HG02943 (cell line): Measurements from ENCODE around the gene CREB3L1.

Source experiments
- ATAC-seq: cut with Tn5 transposase; IDR thresholded peaks from one replicate; pipeline ENCODE4 v1.9.1; 2021; ENCODE audit warnings: mild to moderate bottlenecking, low read depth, moderate library complexity; ENCODE audit not compliant: unreplicated experiment

Gene CREB3L1

DNA sequence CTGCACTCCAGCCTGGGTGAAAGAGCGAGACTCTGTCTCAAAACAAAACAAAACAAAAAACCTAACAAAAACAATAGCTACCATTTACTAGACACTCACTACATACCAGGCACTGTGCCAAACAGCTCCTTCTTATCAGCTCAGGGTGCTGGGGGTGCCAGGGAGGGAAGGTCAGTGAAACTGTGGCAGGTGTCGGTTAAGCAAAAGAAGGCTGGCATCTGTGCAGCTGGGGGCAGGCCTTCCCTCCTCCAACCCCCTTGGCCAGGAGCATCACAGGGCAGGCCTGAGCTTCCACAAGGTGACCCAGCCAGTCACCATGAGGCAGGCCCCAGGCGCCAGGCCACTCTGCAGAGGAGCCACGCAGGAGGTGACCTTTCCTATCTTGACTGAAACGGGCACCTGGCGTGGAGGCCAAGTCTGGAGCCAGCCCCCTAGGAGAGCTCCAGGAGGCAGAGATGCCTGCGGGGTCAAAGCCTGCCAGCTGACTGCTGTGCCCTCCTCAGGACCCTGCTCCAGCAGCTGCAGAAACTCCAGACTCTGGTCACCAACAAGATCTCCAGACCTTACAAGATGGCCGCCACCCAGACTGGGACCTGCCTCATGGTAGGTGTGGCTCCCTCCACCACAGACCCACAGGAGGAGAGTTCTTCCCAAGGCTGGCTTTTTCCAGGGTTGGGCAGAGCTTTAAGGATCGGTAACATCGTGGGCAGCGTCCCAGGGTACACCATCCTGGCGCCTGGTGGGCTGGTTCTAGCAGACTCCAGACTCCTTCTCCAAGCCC, 38.5 kb downstream of the CREB3L1 start:
- ATAC-seq: no peak

DNA sequence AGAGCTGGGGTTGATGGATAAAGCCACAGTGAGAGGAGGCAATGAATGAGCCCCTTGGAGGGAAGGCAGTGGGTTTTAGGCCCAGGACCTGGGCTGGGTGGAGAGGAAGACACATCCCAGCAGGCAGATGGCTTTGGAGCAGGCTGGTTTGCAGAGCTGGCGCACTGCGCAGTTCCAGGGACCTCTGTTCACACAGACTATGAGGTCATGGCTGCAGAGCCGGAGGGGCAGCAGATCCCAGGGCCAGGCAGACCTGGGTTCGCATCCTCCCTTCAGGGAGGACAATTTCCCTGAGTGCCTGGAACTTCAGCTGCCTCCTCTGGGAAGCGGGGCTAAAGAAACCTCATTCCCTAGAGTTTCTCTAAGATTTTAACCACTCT, 41.6 kb downstream of the CREB3L1 start:
- ATAC-seq: no peak

GRCh38 chr11:46321757-46322156, 44.3 kb downstream of the CREB3L1 start:
- ATAC-seq: no peak

- no peak for ATAC-seq
Observed at GRCh38 chr11:46322759-46323158, 45.3 kb downstream of the CREB3L1 start.

DNA sequence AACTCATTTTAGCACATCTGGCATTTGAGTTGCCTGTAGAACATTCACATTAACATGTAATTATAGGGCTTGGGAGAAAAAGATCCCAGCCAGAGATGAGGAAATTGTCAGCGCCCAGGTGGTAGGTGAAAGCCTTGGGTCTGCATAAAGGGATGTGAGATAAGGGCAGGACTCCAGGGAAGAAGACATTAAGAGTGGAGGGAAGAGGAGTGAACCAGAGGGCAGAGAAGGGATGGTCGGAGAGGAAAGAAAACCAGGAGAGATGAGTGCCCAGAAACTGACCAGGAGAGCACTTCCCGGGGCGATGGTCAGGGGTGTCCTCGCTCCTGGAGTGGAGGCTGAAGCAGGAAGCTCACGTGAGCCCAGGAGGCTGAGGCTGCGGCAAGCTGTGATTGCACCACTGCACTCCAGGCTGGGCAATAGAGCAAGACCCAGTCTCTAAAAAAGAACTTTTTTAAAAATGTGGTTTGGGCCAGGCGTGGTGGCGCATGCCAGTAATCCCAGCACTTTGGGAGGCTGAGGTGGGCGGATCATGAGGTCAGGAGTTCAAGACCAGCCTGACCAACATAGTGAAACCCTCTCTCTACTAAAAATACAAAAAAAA, 49.5 kb downstream of the CREB3L1 start:
- no peak for ATAC-seq

- ATAC-seq: no peak
Observed at GRCh38 chr11:46327829-46328228, 50.4 kb downstream of the CREB3L1 start.

- ATAC-seq: no peak
Observed at GRCh38 chr11:46330154-46330553, 52.7 kb downstream of the CREB3L1 start.

- no peak for ATAC-seq
Observed at GRCh38 chr11:46330563-46331281, 53.3 kb downstream of the CREB3L1 start.

GRCh38 chr11:46331282-46331984, 54.0 kb downstream of the CREB3L1 start:
- ATAC-seq: no peak

GRCh38 chr11:46332093-46332567, 54.7 kb downstream of the CREB3L1 start:
- no peak for ATAC-seq

GRCh38 chr11:46332568-46333393, 55.3 kb downstream of the CREB3L1 start:
- no peak for ATAC-seq

DNA sequence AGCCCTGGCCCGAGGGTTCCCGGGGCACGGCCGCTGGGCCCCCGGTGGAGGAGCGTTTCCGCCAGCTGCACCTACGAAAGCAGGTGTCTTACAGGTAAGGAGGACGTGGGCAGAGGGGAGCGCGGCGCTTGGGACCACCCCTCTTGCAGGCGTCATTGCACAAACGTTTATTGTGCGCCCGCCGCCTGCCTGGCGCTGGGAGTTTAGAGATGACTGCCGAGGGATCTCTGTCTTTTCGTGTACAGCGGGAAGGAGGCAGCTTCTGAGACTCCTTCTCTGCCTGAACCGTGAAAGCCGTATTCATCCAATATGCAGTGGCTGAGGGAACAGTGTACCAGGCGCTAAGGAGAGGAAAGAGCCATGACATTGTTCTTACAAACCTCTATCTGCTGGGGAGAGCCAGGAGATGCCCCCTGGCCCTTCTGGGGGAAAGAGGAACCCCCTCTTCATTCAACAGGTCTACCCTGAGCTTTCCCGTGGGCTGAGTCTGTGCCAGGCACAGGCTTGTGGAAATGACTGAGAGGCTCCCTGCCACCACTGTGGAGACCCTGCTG, 56.0 kb downstream of the CREB3L1 start:
- ATAC-seq: no peak

DNA sequence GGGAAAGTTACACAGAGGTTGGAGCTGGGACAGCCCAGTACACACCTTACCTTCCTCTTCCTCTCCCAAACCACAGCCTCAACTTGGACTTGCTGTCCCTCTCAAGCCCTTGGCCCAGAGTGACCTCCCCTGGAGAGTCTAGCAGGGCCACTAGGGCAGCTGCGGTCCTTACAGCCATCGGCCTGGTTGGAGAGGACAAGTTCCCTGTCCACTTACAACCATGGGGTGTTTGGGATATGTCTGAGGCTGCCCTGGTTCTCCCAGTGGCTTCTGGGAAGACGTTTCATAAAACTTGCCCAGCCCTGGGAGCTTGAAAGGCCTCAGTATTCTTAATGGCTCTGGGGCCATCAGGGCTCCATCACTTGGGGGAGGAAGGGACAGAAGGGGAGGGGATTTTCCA, 56.7 kb downstream of the CREB3L1 start:
- ATAC-seq: no peak

DNA sequence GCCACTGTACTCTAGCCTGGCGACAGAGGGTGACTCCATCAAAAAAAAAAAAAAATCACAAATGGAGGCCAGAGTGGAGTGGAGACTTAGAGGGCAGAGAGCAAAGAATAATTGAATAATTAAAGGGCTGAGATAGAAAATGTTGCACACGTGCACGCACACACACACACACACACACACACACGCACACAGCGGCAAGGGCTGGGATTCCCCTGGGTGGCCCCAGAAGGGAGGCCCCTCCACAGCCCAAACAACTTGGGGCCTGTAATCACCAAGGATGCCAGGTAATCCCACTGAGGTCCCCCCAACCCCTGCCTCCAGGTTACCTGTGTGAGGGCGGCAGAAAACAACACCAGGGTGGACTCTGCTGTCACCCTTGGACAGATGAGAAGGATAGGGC, 57.8 kb downstream of the CREB3L1 start:
- ATAC-seq: no peak

DNA sequence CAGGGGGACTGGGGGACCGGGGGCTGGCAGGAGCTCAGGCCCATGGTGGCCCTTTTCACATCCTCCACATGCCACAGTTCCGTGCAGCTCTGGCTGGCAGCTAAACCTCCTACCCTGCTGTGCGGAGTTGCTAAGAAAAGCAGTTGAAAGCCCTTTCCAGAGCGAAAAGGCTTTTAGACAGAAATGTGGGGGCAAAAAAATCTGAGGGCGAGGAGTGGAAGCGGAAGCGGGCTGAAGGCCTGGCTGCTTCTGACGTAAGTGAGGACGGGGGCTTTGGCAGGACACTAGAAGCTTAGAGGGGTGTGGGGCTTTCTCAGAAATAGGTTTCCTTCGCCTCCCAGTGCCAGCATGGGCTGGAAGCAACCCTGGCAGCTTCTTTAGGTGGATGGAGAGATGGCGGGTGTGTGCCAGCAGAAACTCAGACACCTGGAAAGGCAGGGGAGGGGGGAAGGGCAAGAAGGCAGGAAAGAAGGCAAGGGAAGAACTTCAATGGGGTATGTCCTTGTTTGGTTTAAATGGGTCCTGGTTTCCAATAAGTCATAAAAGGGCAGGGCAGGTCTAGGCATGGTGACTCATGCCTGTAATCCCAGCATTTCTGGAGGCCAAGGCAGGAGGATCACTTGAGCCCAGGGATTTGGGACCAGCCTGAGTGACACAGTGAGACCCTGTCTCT, 58.6 kb downstream of the CREB3L1 start:
- no peak for ATAC-seq

- ATAC-seq: no peak
Observed at GRCh38 chr11:46336563-46337180, 59.2 kb downstream of the CREB3L1 start.

DNA sequence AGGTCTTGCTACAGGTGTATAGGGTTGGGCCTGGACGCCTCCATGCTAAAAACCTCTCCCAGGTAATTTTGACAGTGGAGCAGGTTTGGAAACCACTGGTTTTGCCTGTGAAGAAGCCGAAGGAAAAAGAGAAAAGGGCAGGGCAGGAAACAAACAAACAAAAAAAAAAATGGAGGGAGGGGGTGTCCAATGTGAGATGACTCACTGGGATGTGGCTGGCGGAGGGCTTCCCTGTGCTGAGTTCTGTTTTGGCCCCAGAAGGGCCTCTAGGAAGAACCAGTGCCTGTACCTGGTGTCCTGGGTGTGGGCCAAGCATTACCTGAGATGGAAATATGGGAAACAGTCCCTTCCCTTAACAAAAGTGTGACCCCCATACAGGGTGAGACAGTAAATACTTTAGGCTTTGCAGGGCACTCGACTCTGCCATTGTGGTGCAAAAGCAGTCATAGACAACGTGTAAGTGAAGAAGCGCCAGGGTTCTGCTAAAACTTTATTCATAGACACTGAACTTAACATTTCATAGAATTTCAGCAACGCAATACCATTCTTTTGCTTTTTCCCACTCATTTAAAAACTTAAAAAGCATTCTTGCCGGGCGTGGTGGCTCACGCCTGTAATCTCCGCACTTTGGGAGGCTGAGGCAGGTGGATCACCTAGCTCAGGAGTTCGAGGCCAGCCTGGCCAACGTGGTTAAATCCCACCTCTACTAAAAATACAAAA, 60.3 kb downstream of the CREB3L1 start:
- ATAC-seq: no peak

DNA sequence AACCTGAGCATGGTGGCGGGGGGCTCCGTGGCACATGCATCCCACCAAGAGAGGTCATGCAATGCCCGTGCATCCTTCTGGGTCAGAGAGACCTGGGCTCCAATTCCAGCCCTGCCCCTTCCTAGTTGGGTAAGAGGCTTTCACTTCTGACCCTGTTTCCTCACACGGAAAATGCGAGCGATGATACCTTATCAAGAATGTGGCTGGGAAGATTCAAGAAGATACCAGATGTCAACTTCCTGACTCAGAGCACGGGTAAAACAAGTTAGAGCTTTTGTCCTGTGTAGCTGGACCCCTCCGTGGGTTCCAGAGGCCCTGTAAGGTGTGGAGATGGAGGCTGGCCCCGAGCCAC, 61.1 kb downstream of the CREB3L1 start:
- ATAC-seq: no peak
